Central memory CD4-positive, alpha-beta T cell (primary cell): Measurements from ENCODE around the gene CPPED1.

Source experiments
- DNase-seq: peaks from one replicate; pipeline ENCODE4 v3.0.0; 2022

CPPED1 gene

DNA sequence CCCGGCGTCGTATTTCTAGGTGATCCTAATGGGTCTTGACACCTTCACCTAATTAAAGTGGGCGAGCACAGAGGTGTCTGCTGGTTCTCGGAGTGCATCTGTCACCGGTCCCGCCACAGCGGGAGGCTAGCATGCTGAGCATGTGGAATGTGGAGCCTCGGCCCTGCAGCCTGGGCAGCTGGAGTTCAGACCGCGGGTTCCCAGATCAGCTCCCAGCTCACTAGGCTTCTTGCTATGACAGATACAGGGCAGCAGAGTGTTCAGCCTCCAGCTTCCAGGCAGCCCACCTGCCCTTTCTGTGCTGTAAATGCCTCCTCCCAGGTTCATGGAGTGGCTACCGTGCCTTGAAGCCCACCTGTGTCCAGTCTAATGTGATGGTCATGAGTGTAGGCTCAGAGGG is 166.7 kb downstream of the CPPED1 start:
- no peak for DNase-seq

DNA sequence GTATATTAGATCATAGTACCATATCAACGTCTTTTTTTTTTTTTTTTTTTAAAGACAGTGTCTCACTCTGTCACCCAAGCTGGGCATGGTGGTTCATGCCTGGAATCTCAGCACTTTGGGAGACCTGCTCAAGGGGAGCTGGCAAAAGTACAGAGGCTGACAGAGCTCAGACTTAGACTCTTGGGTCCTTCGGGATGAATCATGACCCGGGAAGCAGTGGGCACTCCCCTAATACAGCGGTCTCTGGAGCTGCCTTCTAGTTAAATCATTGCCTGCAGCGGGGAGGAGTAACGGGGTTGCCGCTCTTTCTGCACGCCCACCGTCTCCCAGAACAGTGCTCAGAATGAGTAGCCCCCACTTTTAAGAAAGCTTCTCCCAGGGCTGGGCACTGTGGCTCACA is 174.4 kb downstream of the CPPED1 start:
- no peak for DNase-seq

DNA sequence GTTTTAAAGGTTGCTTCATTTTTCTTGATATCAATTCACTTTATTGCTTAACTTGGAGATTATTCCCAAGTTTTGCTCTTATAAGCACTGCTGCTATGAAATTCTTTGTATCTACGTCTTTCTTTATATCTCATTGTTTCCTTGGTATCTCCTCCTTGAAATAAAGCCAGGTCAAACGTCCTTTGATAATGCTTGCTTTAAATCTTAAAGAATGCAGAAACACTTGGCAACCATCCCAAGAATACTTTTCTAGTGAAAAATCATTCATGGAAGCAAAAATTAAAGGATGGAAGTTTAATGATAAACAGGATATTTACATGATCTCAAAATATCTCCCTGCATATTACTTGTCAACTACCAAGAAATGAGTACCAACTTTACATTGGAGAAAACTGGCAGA is 175.2 kb downstream of the CPPED1 start:
- no peak for DNase-seq

DNA sequence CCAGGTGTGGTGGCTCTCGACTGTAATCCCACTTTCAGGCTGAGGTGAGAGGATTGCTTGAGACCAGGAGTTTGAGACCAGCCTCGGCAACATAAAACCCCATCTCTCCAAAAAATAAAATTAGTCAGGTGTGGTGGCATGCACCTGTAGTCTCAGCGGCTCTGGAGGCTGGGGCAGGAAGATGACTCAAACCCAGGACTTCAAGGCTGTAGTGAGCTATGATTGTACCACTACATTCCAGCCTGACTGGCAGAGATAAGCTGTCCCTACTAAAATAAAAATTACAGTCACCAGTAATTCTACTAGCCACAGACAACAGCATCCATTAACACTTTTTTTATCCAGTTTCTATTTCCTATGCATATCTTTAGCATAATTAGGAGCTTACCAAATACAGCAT is 176.3 kb downstream of the CPPED1 start:
- no peak for DNase-seq

DNA sequence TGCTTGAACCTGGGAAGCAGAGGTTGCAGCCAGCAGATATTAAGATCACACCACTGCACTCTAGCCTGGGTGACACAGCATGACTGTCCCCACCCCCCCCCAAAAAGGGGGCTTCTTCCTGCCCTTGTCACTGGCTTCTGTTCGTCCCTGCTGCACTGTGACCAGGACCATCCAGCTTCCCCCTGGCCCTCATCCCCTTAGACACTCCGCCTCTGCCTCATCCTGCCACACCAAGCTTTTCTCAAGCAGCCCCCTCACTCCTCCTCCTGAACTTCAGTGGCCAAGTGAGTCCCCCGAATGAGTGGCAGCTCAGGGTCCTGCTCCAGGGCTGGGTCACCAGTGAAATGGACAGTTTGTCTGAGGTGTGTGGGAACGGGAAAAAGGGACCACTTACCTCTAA is 177.3 kb downstream of the CPPED1 start:
- no peak for DNase-seq

DNA sequence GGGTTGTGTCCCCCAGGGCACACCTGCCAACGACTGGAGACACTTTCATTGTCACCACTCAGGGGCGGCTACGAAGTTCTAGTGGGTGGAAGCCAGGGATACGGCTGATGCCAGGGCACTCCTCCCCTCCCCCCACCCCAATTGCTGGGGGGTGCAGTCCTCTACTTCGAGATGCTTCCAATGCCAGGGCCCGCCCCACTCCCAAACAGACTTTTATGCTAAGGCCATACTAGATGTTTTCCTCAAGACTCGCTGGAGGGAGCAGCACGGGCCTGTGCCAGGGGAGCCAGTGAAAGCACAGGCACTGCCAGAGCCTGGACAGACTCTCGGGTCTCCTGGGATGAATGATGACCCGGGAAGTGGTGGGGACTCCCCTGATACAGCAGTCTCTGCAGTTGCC is 178.0 kb downstream of the CPPED1 start:
- DNase-seq: no peak

DNA sequence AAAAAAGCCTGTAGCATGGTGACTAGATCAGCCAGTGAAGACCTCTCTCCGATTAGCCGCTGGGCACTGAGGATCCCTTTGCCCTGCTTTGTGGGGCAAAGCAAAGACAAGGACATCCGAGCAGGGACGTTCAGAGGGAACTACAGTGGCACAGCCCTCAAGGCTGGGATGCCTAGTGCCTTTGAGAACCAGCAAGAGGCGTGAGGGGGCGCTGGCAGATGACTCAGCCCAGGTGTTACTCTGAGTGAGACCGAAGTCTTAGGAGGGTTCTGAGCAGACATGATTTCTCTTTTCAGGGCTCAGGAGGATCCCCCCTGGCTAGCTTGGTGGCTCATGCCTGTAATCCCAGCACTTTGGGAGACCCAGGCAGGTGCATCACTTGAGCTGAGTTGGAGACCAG is 178.6 kb downstream of the CPPED1 start:
- DNase-seq: no peak

DNA sequence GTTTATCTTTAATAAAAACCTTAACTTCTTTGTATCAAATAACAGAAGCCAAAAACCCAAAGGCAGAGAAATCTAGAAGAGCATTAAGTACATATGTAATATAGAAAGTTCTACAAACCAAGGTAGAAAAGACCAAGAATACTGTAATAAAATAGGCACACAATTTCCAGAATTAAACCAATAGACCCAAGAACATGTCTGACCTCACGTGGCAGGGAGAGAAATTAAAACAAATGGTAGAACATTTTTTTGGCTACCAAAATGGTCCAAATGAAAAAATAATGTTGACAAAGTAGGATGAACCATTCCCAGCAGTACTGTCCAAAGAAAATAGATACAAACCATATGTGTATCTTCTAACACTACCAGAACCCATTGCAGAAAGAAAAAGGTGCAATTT is 183.5 kb downstream of the CPPED1 start:
- no peak for DNase-seq

DNA sequence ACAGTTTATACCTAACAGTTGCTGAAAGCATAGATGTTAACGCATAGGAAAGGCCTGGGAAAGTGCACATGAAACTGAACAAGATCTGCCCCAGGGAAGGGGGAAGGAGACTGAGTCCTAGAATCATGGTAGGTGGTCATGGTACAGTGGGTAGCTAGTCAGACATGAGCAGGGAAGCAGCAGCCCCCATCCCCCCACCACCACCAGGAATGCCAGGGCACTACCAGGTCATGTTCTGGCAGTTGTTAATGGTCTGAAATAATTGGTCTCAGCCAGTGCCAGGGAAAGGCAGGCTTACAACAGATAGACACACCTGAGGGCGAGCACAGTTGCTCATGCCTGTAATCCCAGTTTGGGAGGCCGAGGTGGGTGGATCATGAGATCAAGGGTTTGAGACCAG is 185.2 kb downstream of the CPPED1 start:
- no peak for DNase-seq

DNA sequence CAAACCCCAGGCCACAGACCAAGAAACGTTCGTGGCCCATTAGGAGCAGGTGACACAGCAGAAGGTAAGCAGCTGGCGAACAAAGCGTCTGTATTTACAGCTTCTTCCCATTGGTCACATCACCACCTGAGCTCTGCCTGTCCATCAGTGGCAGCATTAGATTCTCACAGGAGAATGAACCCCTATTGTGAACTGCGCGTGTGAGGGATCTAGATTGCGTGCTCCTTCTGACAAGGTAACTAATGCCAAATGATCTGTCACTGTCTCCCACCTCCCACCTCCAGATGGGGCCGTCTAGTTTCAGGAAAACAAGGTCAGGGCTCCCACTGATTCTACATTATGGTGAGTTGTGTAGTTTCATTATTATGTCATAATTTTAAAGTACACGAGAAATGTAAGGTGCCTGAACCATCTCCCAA is 186.3 kb downstream of the CPPED1 start:
- no peak for DNase-seq

DNA sequence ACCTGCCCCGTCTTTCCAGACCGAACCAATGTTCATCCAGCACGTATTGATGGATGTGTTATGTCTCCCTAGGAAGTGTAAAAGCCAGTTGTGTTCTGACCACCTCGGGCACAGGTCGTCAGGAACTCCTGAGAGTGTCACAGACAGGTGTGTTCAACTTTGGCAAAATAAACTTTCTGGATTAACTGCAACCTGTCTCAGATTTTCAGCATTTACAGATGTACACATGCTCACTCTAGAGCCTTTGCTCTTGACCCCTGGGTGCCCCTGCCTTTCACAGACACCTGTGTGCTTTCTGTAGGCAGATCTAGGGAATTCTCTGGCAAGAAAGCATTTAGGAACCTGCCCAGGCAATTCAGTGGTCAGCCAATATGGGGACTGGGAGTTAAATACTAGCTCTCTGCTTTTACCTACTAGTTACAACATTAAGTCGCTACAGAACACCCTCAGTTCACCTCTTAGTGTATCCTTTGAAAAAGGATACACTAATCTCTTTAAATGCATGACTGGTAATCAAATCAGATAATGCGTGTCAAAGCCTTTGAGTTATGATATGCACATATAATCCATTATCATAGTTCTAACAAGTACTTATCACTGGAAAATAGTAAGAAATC is 188.9 kb downstream of the CPPED1 start:
- no peak for DNase-seq

DNA sequence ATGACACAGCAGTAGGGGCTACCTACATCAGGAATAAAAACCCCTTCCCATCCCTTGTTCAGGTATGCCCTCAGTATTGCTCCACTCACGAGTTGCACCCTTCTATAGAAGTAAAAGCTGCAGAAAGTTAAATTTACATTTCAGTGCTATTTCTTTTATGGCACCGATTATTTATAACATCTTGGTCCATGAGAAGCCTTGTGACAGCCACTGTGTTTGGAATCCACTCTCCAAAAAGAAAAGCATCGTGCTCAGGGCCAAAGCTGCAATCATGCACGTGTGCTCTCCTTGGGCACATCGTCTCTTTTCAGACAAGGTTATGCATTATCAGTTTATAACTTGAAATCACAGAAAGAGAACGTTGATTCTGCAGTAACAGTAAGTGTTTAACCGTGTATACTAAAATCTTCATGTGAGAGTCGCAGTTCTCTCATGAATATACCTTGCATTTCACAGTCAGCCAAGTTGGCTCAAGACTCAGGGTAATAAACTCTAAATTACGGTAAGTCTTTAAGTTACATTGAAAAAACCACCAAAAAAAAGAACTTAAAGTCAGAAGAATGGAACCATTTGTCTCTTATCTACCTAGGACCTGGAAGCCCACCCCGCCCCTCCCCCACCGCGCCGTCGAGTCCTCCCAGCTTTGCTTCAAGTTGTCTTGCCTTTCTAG is 189.6 kb downstream of the CPPED1 start:
- DNase-seq: no peak

DNA sequence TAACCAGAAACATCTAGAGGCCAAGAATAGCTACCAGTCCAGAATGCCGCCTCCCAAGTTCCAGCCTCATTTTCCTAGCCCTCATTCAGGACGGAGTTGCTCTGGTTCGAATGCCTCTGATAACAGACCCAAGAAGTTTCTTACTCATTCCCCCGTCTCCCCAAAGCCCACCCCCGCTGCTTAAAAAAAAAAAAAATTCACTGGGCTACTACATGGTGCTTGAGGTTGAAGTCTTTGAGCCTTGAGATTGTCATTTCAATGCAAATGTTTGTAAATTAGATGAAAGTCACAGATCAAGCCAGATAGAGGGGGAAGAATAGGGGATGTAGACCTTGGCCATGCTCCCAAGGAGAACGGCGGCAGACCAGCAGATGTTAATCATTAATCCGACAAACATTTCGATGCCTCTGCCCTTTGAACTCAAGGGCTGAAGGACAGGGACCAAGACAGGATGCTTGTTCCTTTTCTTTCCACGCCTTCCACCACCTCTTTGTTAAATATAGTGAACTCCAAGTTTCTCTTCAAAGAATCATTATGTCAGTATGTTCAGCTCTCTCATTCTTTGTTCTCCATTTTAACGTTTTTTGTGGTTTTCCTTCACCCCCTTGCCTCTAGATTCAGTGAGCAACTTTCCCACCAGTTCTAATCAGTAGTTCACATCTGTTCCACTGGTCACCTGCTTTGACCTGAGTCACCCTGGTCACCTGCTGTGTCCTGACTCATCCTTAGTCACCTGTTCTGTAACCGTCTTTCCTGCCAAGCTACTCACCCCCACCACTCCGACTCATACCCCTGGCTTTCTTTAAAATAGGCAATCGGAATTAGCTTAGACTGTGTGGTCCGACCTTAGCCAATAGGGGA is 190.3 kb downstream of the CPPED1 start:
- no peak for DNase-seq

DNA sequence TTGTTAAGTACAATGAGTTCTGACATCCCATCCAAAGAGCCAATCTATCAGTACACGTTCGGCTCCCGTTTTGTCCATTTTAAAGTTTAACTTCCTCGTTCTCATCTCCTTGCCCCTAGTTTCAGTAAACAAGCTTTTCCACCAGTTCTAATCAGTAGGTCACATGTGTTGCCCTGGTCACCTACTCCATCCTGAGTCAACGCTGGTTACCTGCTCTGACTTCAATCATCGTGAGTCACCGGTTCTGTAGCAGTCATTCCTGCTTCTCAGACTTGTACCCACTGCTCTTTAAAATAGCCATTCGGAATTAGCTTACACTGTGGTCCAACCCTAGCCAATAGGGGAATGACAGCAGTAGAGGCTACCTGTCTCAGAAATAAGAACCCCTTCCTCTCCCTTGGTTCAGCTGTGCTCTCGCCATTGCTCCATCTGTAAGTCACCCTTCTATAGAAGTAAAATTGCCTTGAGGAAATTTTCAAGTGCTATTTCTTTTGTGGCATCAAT is 191.0 kb downstream of the CPPED1 start:
- no peak for DNase-seq

DNA sequence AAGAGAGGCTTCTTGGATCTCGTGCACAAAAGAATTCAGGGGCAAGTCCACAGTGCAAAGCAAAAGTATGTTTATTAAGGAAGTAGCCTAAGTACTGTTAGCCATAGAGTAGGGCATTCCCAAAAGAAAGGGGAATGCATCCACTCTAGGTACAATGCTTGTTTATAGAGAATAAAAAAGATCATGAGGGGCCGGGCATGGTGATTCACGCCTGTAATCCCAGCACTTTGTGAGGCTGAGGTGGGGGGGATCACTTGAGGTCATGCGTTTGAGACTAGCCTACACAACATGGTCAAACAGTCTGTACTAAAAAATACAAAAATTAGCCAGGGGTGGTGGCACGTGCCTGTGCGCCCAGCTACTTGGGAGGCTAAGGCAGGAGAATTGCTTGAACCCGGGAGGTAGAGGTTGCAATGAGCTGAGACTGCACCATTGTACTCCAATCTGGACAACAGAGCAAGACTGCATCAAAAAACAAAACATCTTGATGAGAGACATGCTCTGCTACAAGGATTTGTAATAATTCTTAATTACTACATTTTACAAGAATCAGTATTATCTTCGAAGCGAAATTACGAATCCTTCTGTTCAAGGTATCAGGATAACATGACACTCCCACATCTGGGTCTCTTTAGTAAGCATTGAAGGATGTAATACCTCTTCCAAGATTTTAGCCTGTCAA is 191.6 kb downstream of the CPPED1 start:
- DNase-seq: no peak

DNA sequence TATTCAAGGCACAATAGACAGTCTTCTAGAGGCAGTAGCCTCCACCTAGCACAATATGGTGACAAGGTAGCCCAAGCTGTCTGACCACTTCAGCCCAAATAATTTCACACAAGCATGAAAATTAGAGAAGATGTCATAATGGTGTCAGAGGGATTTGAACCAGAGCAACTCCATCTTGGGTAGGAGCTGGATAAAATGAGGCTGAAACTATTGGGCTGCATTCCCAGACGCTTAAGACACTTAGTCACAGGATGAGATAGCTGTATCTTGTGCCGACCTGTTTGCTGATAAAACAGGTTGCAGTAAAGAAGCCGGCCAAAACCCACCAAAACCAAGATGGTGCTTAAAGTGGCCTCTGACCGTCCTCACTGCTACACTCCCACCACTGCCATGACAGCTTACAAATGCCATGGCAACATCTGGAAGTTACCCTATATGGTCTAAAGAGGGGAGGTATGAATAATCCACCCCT is 192.6 kb downstream of the CPPED1 start:
- DNase-seq: no peak

DNA sequence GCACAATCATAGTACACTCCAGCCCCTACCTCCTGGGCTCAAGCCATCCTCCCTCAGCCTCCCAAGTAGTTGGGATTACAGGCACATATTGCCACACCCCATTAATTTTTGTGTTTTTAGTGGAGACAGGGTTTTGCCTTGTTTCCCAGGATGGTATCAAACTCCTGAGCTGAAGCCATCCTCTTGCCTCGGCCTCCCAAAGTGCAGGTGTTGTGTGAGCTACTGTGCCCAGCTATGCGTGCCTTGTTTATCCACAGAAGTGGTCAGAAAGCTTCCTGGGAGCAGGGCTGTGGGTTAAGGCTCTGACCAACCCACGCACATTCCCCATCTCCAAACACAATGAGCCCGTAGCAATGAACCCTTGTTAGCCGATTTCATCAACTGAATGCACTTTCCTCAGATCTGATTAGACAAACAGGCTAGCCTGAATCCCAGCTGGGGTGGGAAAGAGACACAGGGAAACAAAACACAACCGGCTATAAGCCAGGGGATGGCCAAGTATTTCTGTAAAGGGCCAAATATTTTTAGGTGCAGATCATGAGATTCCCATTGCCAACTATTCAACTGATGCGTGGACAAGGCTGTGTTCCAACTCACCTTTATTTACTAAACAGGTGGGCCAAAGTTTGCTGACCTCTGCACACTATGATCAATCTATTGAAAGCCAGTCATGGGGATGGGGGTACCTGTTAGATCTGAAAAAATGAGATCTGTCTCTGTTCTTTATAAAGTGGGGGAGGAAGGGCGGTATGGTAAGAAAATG is 193.6 kb downstream of the CPPED1 start:
- no peak for DNase-seq
